H1 (cell line): ENCODE measurements around the gene NWD2. TPM values are rescaled to one million over a fixed set of nuclear protein-coding genes. Genes with fewer than 3 reads are reported as not detected.

Experiments used
- CTCF ChIA-PET: fragments of 300-600 bp; sonication (Branson Sonifier 250); formaldehyde crosslinking; loops from one replicate; lab custom pipeline; 2021; ENCODE audit not compliant: partially characterized antibody; lab: Charles Lee
- POLR2A ChIA-PET: fragments of 300-600 bp; sonication (Branson Sonifier 250); formaldehyde crosslinking; loops from one replicate; lab custom pipeline; 2021; ENCODE audit warnings: inconsistent platforms; ENCODE audit not compliant: partially characterized antibody; lab: Charles Lee
- DNase-seq, 2 experiments: peaks; one replicate each; pipeline versions ENCODE4 v3.0.0 to v3.0.0-alpha.2; 2010 to 2022; ENCODE audit warnings: low spot score in 2 of 2, low read depth in 1 of 2, mixed read lengths in 1 of 2
- FAIRE-seq: peaks from 2 replicates; lab custom pipeline; 2011; peaks lifted over from hg19 to GRCh38; lab: Jason Lieb, UNC
- H2AFZ ChIP-seq: 2 replicates; pipeline ENCODE4 v1.8.1; 2012; ENCODE audit warnings: low read length, inconsistent platforms
- H2AK5ac ChIP-seq: 2 replicates; pipeline ENCODE4 v1.6.1; 2013; ENCODE audit warnings: low read depth, low read length
- H2BK120ac ChIP-seq: replicated peaks from 2 replicates; pipeline ENCODE3; 2013; ENCODE audit warnings: low read depth, low read length, inconsistent platforms
- H2BK12ac ChIP-seq: 2 replicates; pipeline ENCODE4 v1.6.1; 2013; ENCODE audit warnings: low read depth, low read length
- H2BK15ac ChIP-seq: 2 replicates; pipeline ENCODE4 v1.6.1; 2013; ENCODE audit warnings: low read length
- H2BK20ac ChIP-seq: 2 replicates; pipeline ENCODE4 v1.6.1; 2013; ENCODE audit warnings: low read length
- H2BK5ac ChIP-seq: 2 replicates; pipeline ENCODE4 v1.6.1; 2013; ENCODE audit warnings: low read depth, low read length
- H3K14ac ChIP-seq: 2 replicates; pipeline ENCODE4 v1.6.1; 2013; ENCODE audit warnings: inconsistent platforms; ENCODE audit not compliant: insufficient read length
- H3K18ac ChIP-seq: 2 replicates; pipeline ENCODE4 v1.6.1; 2013; ENCODE audit warnings: low read length; ENCODE audit errors: extremely low read depth
- H3K23ac ChIP-seq: 2 replicates; pipeline ENCODE4 v1.6.1; 2013; ENCODE audit warnings: inconsistent platforms; ENCODE audit not compliant: insufficient read length
- H3K23me2 ChIP-seq: 2 replicates; pipeline ENCODE4 v1.6.1; 2013; ENCODE audit warnings: low read depth, low read length
- H3K27ac ChIP-seq: 2 replicates; pipeline ENCODE4 v1.6.1; 2011; ENCODE audit warnings: low read depth, low read length, inconsistent platforms
- H3K27me3 ChIP-seq, 4 experiments: replicated peaks in 1 of 4; 1 replicate in 1 of 4; 2 replicates in 3 of 4; pipeline versions ENCODE4 v1.6.1 to v1.8.1; 2011 to 2013; ENCODE audit warnings: low read length in 3 of 4, mild to moderate bottlenecking in 3 of 4, inconsistent platforms in 2 of 4, mixed read lengths in 2 of 4, moderate library complexity in 1 of 4; ENCODE audit not compliant: control insufficient read depth in 3 of 4, insufficient read depth in 3 of 4; ENCODE audit errors: extremely low read depth in 1 of 4
- H3K36me3 ChIP-seq, 4 experiments: 2 replicates each; pipeline versions ENCODE4 v1.6.1 to v1.8.1; 2011 to 2013; ENCODE audit warnings: mild to moderate bottlenecking in 4 of 4, low read length in 3 of 4, moderate library complexity in 2 of 4, control low read depth in 1 of 4, inconsistent platforms in 1 of 4; ENCODE audit not compliant: insufficient read depth in 4 of 4, control insufficient read depth in 2 of 4
- H3K4ac ChIP-seq: replicated peaks from 2 replicates; pipeline ENCODE3; 2013; ENCODE audit warnings: low read length, low read depth, mixed read lengths, inconsistent platforms; ENCODE audit not compliant: insufficient read length
- H3K4me1 ChIP-seq, 4 experiments: replicated peaks in 1 of 4; 1 replicate in 1 of 4; 2 replicates in 3 of 4; pipeline versions ENCODE4 v1.6.1 to v1.8.1; 2011 to 2013; ENCODE audit warnings: low read length in 3 of 4, inconsistent platforms in 2 of 4, mixed read lengths in 1 of 4; ENCODE audit not compliant: insufficient read depth in 4 of 4, control insufficient read depth in 3 of 4
- H3K4me2 ChIP-seq, 2 experiments: 2 replicates each; pipeline versions ENCODE4 v1.6.1 to v1.8.1; 2011 to 2013; ENCODE audit warnings: low read depth in 2 of 2, low read length in 2 of 2, control low read depth in 1 of 2, inconsistent platforms in 1 of 2, mild to moderate bottlenecking in 1 of 2; ENCODE audit not compliant: insufficient read depth in 1 of 2
- H3K4me3 ChIP-seq, 4 experiments: fragments of 200-600, 300-600 bp in 1 of 4; sonication (generic), shearing (Covaris generic), sonication (Bioruptor Twin) in 1 of 4; 2 replicates each; pipeline versions ENCODE4 v1.5.1 to v1.8.1; 2011 to 2016; ENCODE audit warnings: low read length in 4 of 4, low read depth in 3 of 4, control low read depth in 2 of 4, inconsistent platforms in 2 of 4, mild to moderate bottlenecking in 2 of 4, mixed read lengths in 1 of 4, moderate library complexity in 1 of 4; ENCODE audit not compliant: insufficient read depth in 2 of 4; ENCODE audit errors: extremely low read depth in 1 of 4
- H3K56ac ChIP-seq: replicated peaks from 2 replicates; pipeline ENCODE3; 2013; ENCODE audit warnings: low read depth, mild to moderate bottlenecking, mixed read lengths, low read length, inconsistent platforms; ENCODE audit not compliant: insufficient read length
- H3K79me1 ChIP-seq: 2 replicates; pipeline ENCODE4 v1.6.1; 2013; ENCODE audit warnings: low read depth, low read length, control low read depth
- H3K79me2 ChIP-seq, 2 experiments: 2 replicates each; pipeline versions ENCODE4 v1.6.1 to v1.8.1; 2012 to 2013; ENCODE audit warnings: low read length in 2 of 2, mild to moderate bottlenecking in 2 of 2, inconsistent platforms in 1 of 2; ENCODE audit not compliant: insufficient read depth in 2 of 2, control insufficient read depth in 1 of 2
- H3K9ac ChIP-seq, 4 experiments: replicated peaks in 1 of 4; 1 replicate in 1 of 4; 2 replicates in 3 of 4; pipeline versions ENCODE4 v1.6.1 to v1.8.1; 2011 to 2013; ENCODE audit warnings: low read depth in 3 of 4, low read length in 3 of 4, control low read depth in 2 of 4, mild to moderate bottlenecking in 2 of 4, moderate library complexity in 2 of 4, inconsistent platforms in 1 of 4; ENCODE audit errors: extremely low read depth in 1 of 4
- H3K9me3 ChIP-seq, 2 experiments: 2 replicates each; pipeline versions ENCODE4 v1.6.1 to v1.8.1; 2012 to 2013; ENCODE audit warnings: mild to moderate bottlenecking in 2 of 2, moderate library complexity in 2 of 2, control low read depth in 1 of 2, inconsistent platforms in 1 of 2, low read depth in 1 of 2, low read length in 1 of 2, mixed read lengths in 1 of 2; ENCODE audit not compliant: insufficient read depth in 2 of 2
- H4K20me1 ChIP-seq, 2 experiments: replicated peaks in 1 of 2; 2 replicates each; pipeline versions ENCODE3 to v1.8.1; 2011 to 2013; ENCODE audit warnings: inconsistent platforms in 2 of 2, low read length in 2 of 2, mild to moderate bottlenecking in 1 of 2; ENCODE audit not compliant: insufficient read depth in 2 of 2, control insufficient read depth in 1 of 2
- H4K5ac ChIP-seq: 2 replicates; pipeline ENCODE4 v1.6.1; 2013; ENCODE audit warnings: low read length, low read depth, mixed read lengths, inconsistent platforms; ENCODE audit not compliant: insufficient read length
- H4K8ac ChIP-seq: 2 replicates; pipeline ENCODE4 v1.8.0; 2013; ENCODE audit warnings: mild to moderate bottlenecking, moderate library complexity, low read length, inconsistent platforms; ENCODE audit not compliant: insufficient read depth; ENCODE audit errors: extremely low read depth
- H4K91ac ChIP-seq: replicated peaks from 2 replicates; pipeline ENCODE3; 2013; ENCODE audit warnings: low read length, mixed read lengths, inconsistent platforms; ENCODE audit not compliant: insufficient read length
- RXRA ChIP-seq: IDR thresholded peaks from 2 replicates; pipeline ENCODE4 v1.6.1; 2011; ENCODE audit warnings: low read depth, mild to moderate bottlenecking, low read length, moderate library complexity; ENCODE audit not compliant: insufficient read depth
- WGBS, 2 experiments: shearing (Covaris generic) in 1 of 2; methylation state at CpG; one replicate each; pipeline versions ENCODE4 v1.1.6 to v1.1.7; 2013 to 2015; ENCODE audit warnings: low lambda C conversion rate in 2 of 2, mixed read lengths in 2 of 2, inconsistent platforms in 1 of 2, low coverage in 1 of 2, missing lambda C conversion rate in 1 of 2; ENCODE audit not compliant: insufficient replicate concordance in 2 of 2, insufficient coverage in 1 of 2, insufficient read length in 1 of 2; ENCODE audit errors: extremely low coverage in 1 of 2, missing lambda C conversion rate in 1 of 2; 5-methylcytosine and 5-hydroxymethylcytosine counted together
- polyA plus RNA-seq, 7 experiments: library from polyadenylated mRNA; depleted of rRNA in 3 of 7; stranded (reverse) in 5 of 7; unstranded in 2 of 7; fragments of >200 nt in 5 of 7; fragments of 200-250 nt in 2 of 7; gene quantifications; 1 replicate in 5 of 7; 2 replicates in 1 of 7; 4 replicates in 1 of 7; pipeline versions ENCODE4 v1.2.1 to v1.2.3, GENCODE V29; 2011 to 2013; ENCODE audit warnings: missing spikeins in 2 of 7, mixed read lengths in 2 of 7
- total RNA-seq: library from RNA; stranded (reverse); fragmentation: NEBNext Ultra II Directional; extraction: Animal tissue kit (Norgen Biotek cat#: 25700); gene quantifications from 2 replicates; pipeline ENCODE4 v1.2.1, GENCODE V29; 2021

The NWD2 gene
- total and polyA plus RNA-seq, 2 of the 8 experiments (the other 6 are each of a cell fraction or from before 2014, with no cell fraction given) = under 0.01 TPM; not detected in 1

DNA sequence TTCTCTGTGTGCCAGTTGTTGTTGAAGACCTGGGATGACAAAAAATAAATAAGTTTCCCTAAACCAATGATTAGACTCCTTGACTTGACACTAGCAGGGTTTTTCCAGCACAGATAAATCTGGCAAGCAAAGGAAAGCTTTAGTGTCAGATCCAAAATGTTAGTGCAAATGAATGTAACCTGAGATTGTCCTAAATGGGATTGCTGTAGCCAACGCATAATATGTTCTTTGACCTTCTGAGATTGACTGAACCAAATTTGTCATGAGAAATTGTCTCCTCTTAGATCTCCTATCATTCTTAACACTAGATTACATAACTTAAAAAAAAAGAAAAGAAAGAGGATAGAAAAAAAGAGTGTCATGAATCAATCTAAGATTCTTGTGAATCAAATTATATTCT lies 245.2 kb downstream of the NWD2 start:
- Histone ChIP-seq H3K4me3 (no peak overlapping the region), H2BK5ac (no peak overlapping the region), H2BK120ac (no peak overlapping the region), H4K8ac (no peak overlapping the region), H3K14ac (no peak overlapping the region), H3K27me3 (no peaks in the 10 kb centered on the region), H4K20me1 (no peaks in the 10 kb centered on the region), H4K91ac (no peak overlapping the region), H3K36me3 (no peaks in the 10 kb centered on the region), H3K23ac (no peak overlapping the region), H3K4me1 (no peaks in the 10 kb centered on the region), H2BK12ac (no peak overlapping the region), H3K79me1 (no peaks in the 10 kb centered on the region), H3K79me2 (no peaks in the 10 kb centered on the region), H2BK20ac (no peak overlapping the region), H3K9ac (no peak overlapping the region), H3K4me2 (no peak overlapping the region), H3K27ac (no peak overlapping the region), H2BK15ac (no peak overlapping the region), H2AFZ (no peak overlapping the region), H2AK5ac (no peak overlapping the region), H4K5ac (no peak overlapping the region), H3K4ac (no peak overlapping the region), H3K18ac (no peak overlapping the region), H3K56ac (no peak overlapping the region), H3K23me2 (no peaks in the 10 kb centered on the region), H3K9me3 (no peaks in the 10 kb centered on the region)
- TF ChIP-seq RXRA = no peak
- WGBS, 2 experiments = 88% methylated on average over 1 of the region's 1 CpG; no CpG with 5 or more reads in 1 of the 2 experiments
- CTCF ChIA-PET = interaction anchor here (1.0 to 1.4 kb wide), 3 partner anchors 9 to 113 kb away, joined by 3 to 4 read pairs (median 4); no protein-coding TSS in a partner anchor
- FAIRE-seq = no peak
- DNase-seq = no peak
- POLR2A ChIA-PET = no interaction called here
